ENCODE measurements around the gene COG1.
A peak's percentile ranks its signal among the peaks of the same experiment; 100 is the strongest.

Gene COG1

GRCh38 chr17:73174126-73174525 is 18.7 kb upstream of the COG1 start:
- no peak for DNase-seq

GRCh38 chr17:73175962-73176565 is 16.8 kb upstream of the COG1 start:
- no peak for DNase-seq

GRCh38 chr17:73179387-73179786 is 13.5 kb upstream of the COG1 start:
- no peak for DNase-seq

GRCh38 chr17:73179878-73180277 is 13.0 kb upstream of the COG1 start:
- DNase-seq: no peak

- DNase-seq: no peak
Observed at GRCh38 chr17:73182616-73183310, 10.1 kb upstream of the COG1 start.

GRCh38 chr17:73184136-73184993 is 8.5 kb upstream of the COG1 start:
- no peak for DNase-seq

- DNase-seq: no peak
Observed at GRCh38 chr17:73186283-73187050, 6.4 kb upstream of the COG1 start.

GRCh38 chr17:73187203-73187769 is 5.6 kb upstream of the COG1 start:
- DNase-seq: no peak

GRCh38 chr17:73188011-73188410 is 4.8 kb upstream of the COG1 start:
- DNase-seq: no peak

GRCh38 chr17:73189417-73190099 is 3.3 kb upstream of the COG1 start:
- no peak for DNase-seq

- DNase-seq: peak; percentile 20
Observed at GRCh38 chr17:73191443-73192205, 1.2 kb upstream of the COG1 start.

GRCh38 chr17:73192206-73192893 is 505 bp upstream of the COG1 start:
- no peak for DNase-seq

- no peak for DNase-seq
Observed at GRCh38 chr17:73194514-73195222, 1.8 kb downstream of the COG1 start.

GRCh38 chr17:73196500-73196899 is 3.6 kb downstream of the COG1 start:
- DNase-seq: no peak

GRCh38 chr17:73197161-73197560 is 4.3 kb downstream of the COG1 start:
- DNase-seq: no peak

- DNase-seq: no peak
Observed at GRCh38 chr17:73198201-73198929, 5.5 kb downstream of the COG1 start.

GRCh38 chr17:73198930-73199260 is 6.0 kb downstream of the COG1 start:
- DNase-seq: no peak

GRCh38 chr17:73199751-73200317 is 7.0 kb downstream of the COG1 start:
- no peak for DNase-seq

- no peak for DNase-seq
Observed at GRCh38 chr17:73200476-73200875, 7.6 kb downstream of the COG1 start.

Measured in NCI-H1417 treated with DMSO at 0.1 percent for 48 hours (cell line).